ENCODE data around the gene NAGS. TPM values are rescaled to one million over a fixed set of nuclear protein-coding genes. Genes with fewer than 3 reads are reported as not detected.
"Not testable (repeated sequence)": the region's sequence is repeated elsewhere in the genome, so short reads cannot be mapped to it uniquely, and the experiment has no call there.

NAGS gene
- total and polyA plus RNA-seq, 8 donors, result 0.09 to 1.8 (median 0.48) TPM

GRCh38 chr17:44030482-44030881, 26.1 kb downstream of the NAGS start:
- no peaks in the 10 kb centered on the region for H3K4me1 ChIP-seq
- FAIRE-seq, result no peak
- H3K9me3 ChIP-seq, result no peaks in the 10 kb centered on the region
- H3K27me3 ChIP-seq, result no peaks in the 10 kb centered on the region
- H3K4me3 ChIP-seq, result no peak overlapping the region
- no peak for ATAC-seq
- no peak for TF ChIP-seq CTCF (IDR thresholded peaks at IDR 0.05)
- 88 to 91% methylated on average over 3 of the region's 3 CpGs for WGBS, 2 donors
- H3K36me3 ChIP-seq, result peaks cover 0 to 8% (median 0%) of the 10 kb centered on the region in 3 donors
- no peak for DNase-seq
- intact Hi-C loops (cut with DNase I), result no loop called here
- H3K27ac ChIP-seq, result no peak overlapping the region

GRCh38 chr17:44033861-44034408, 29.5 kb downstream of the NAGS start:
- DNase-seq, result no peak
- intact Hi-C loops (cut with DNase I), result no loop called here
- H3K27me3 ChIP-seq, result no peaks in the 10 kb centered on the region
- H3K4me1 ChIP-seq, result no peaks in the 10 kb centered on the region
- H3K27ac ChIP-seq, result no peak overlapping the region
- TF ChIP-seq CTCF (IDR thresholded peaks at IDR 0.05), result no peak
- WGBS, 2 donors, result 65 to 69% methylated on average over 3 of the region's 3 CpGs
- H3K36me3 ChIP-seq, result peaks cover 4 to 24% (median 5%) of the 10 kb centered on the region in 3 donors
- no peak for ATAC-seq
- H3K4me3 ChIP-seq, result no peak overlapping the region
- FAIRE-seq, result no peak
- H3K9me3 ChIP-seq, result no peaks in the 10 kb centered on the region

- H3K4me1 ChIP-seq; H3K27me3 ChIP-seq; H3K9me3 ChIP-seq; DNase-seq; intact Hi-C loops (cut with DNase I); FAIRE-seq; H3K4me3 ChIP-seq; ATAC-seq; H3K27ac ChIP-seq: not testable (repeated sequence)
- peaks cover 4 to 24% (median 5%) of the 10 kb centered on the region in 3 donors for H3K36me3 ChIP-seq
- no CpG with 5 or more reads among the region's 3 CpGs for WGBS, 2 donors
Observed at GRCh38 chr17:44034688-44035087, 30.3 kb downstream of the NAGS start.

GRCh38 chr17:44037471-44037870, 33.0 kb downstream of the NAGS start:
- FAIRE-seq (no peak), ATAC-seq (no peak), DNase-seq (no peak)
- Histone ChIP-seq H3K27ac (no peak overlapping the region), H3K4me1 (peaks cover 0 to 6% (median 0%) of the 10 kb centered on the region in 3 donors), H3K27me3 (no peaks in the 10 kb centered on the region), H3K9me3 (no peaks in the 10 kb centered on the region), H3K36me3 (peaks cover 4 to 17% (median 5%) of the 10 kb centered on the region in 3 donors), H3K4me3 (no peak overlapping the region)
- no peak for TF ChIP-seq CTCF (IDR thresholded peaks at IDR 0.05)
- intact Hi-C loops (cut with DNase I), result no loop called here
- WGBS, 2 donors, result 92 to 93% methylated on average over 2 of the region's 2 CpGs

GRCh38 chr17:44038604-44039011, 34.2 kb downstream of the NAGS start:
- no peak for TF ChIP-seq CTCF (IDR thresholded peaks at IDR 0.05)
- 85 to 86% methylated on average over 3 of the region's 3 CpGs for WGBS, 2 donors
- H3K4me1 ChIP-seq, result peaks cover 0 to 6% (median 0%) of the 10 kb centered on the region in 3 donors
- no peaks in the 10 kb centered on the region for H3K9me3 ChIP-seq
- FAIRE-seq (no peak), ATAC-seq (no peak), DNase-seq (no peak)
- intact Hi-C loops (cut with DNase I), result no loop called here
- H3K27ac ChIP-seq, result no peak overlapping the region
- no peaks in the 10 kb centered on the region for H3K27me3 ChIP-seq
- H3K36me3 ChIP-seq, result peaks cover 4 to 16% (median 5%) of the 10 kb centered on the region in 3 donors
- no peak overlapping the region for H3K4me3 ChIP-seq
